ENCODE results near the gene MAML2.

Gene MAML2

GRCh38 chr11:95939091-95939490 is 403.9 kb downstream of the MAML2 start:
- Mint-ChIP-seq H3K4me1 (ENCODE audit: low read depth in 2 of 2) (no peaks in the 10 kb centered on the region), H3K4me3 (no peak overlapping the region), H3K9me3 (no peaks in the 10 kb centered on the region), H3K27ac (no peak overlapping the region), H3K27me3 (peaks cover 0 to 14% of the 10 kb centered on the region in 2 donors), H3K36me3 (ENCODE audit: insufficient read depth) (peaks cover 5% of the 10 kb centered on the region)
- DNase-seq, result no peak
- ATAC-seq (replicated peaks), result no peak

- no peaks in the 10 kb centered on the region for H3K4me1 Mint-ChIP-seq (ENCODE audit: low read depth in 2 of 2)
- H3K27me3 Mint-ChIP-seq, result peaks cover 0 to 20% of the 10 kb centered on the region in 2 donors
- DNase-seq, result no peak
- no peak for ATAC-seq (replicated peaks)
- H3K9me3 Mint-ChIP-seq, result no peaks in the 10 kb centered on the region
- H3K36me3 Mint-ChIP-seq (ENCODE audit: insufficient read depth), result peaks cover 5% of the 10 kb centered on the region
- H3K4me3 Mint-ChIP-seq, result no peak overlapping the region
- no peak overlapping the region for H3K27ac Mint-ChIP-seq
These were observed 405.6 kb downstream of the MAML2 start for GRCh38 chr11:95937358-95937757.

GRCh38 chr11:95933594-95933993 is 409.4 kb downstream of the MAML2 start:
- no peak for DNase-seq
- H3K4me1 Mint-ChIP-seq (ENCODE audit: low read depth in 2 of 2), result no peaks in the 10 kb centered on the region
- H3K27ac Mint-ChIP-seq, result no peak overlapping the region
- peaks cover 3% of the 10 kb centered on the region for H3K36me3 Mint-ChIP-seq (ENCODE audit: insufficient read depth)
- ATAC-seq (replicated peaks), result no peak
- H3K4me3 Mint-ChIP-seq, result no peak overlapping the region
- peaks cover 6 to 9% of the 10 kb centered on the region in 2 donors for H3K9me3 Mint-ChIP-seq
- peaks cover 12 to 32% of the 10 kb centered on the region in 2 donors for H3K27me3 Mint-ChIP-seq

GRCh38 chr11:95931916-95932315 is 411.1 kb downstream of the MAML2 start:
- Mint-ChIP-seq H3K4me1 (ENCODE audit: low read depth in 2 of 2) (no peaks in the 10 kb centered on the region), H3K36me3 (ENCODE audit: insufficient read depth) (peaks cover 3% of the 10 kb centered on the region), H3K4me3 (no peak overlapping the region), H3K27me3 (peaks cover 13 to 41% of the 10 kb centered on the region in 2 donors), H3K9me3 (peaks cover 6 to 9% of the 10 kb centered on the region in 2 donors), H3K27ac (no peak overlapping the region)
- no peak for DNase-seq
- no peak for ATAC-seq (replicated peaks)

GRCh38 chr11:95930948-95931347 is 412.0 kb downstream of the MAML2 start:
- ATAC-seq (replicated peaks) (no peak), DNase-seq (no peak)
- peaks cover 6 to 9% of the 10 kb centered on the region in 2 donors for H3K9me3 Mint-ChIP-seq
- peaks cover 17 to 45% of the 10 kb centered on the region in 2 donors for H3K27me3 Mint-ChIP-seq
- H3K4me1 Mint-ChIP-seq (ENCODE audit: low read depth in 2 of 2), result no peaks in the 10 kb centered on the region
- no peak overlapping the region for H3K27ac Mint-ChIP-seq
- H3K36me3 Mint-ChIP-seq (ENCODE audit: insufficient read depth), result no peaks in the 10 kb centered on the region
- no peak overlapping the region for H3K4me3 Mint-ChIP-seq

- no peak overlapping the region for H3K27ac Mint-ChIP-seq
- H3K4me3 Mint-ChIP-seq, result no peak overlapping the region
- H3K9me3 Mint-ChIP-seq, result peaks cover 6 to 9% of the 10 kb centered on the region in 2 donors
- DNase-seq (no peak), ATAC-seq (replicated peaks) (no peak)
- H3K36me3 Mint-ChIP-seq (ENCODE audit: insufficient read depth), result peaks cover 4% of the 10 kb centered on the region
- H3K27me3 Mint-ChIP-seq, result peaks cover 16 to 29% of the 10 kb centered on the region in 2 donors
- peaks cover 13 to 31% of the 10 kb centered on the region in 2 donors for H3K4me1 Mint-ChIP-seq (ENCODE audit: low read depth in 2 of 2)
These were observed 416.3 kb downstream of the MAML2 start for GRCh38 chr11:95926726-95927125.

All from effector memory CD8-positive, alpha-beta T cell (primary cell).